Fibroblast of lung (primary cell): ENCODE results near the gene STXBP5.

Experiments
- CTCF ChIP-seq, 2 donors: IDR thresholded peaks in 1 of 2; conservative IDR thresholded peaks in 1 of 2; 1 replicate in 1 of 2; 2 replicates in 1 of 2; pipeline ENCODE4 v1.5.1; 2011 to 2012; ENCODE audit warnings: low read length in 2 of 2, control low read depth in 1 of 2, inconsistent platforms in 1 of 2, low read depth in 1 of 2, mild to moderate bottlenecking in 1 of 2
- EZH2 ChIP-seq: IDR thresholded peaks from 2 replicates; pipeline ENCODE4 v1.5.1; 2012; ENCODE audit warnings: low read length, control low read depth, mild to moderate bottlenecking; ENCODE audit errors: missing control alignments

- no peak for TF ChIP-seq CTCF (conservative IDR thresholded peaks at IDR 0.05 in 1 of 2, IDR thresholded peaks at IDR 0.05 in 1 of 2; ENCODE audit: low read depth in 1 of 2, low read length in 2 of 2)
- TF ChIP-seq EZH2 = no peak
Measured at GRCh38 chr6:147423111-147423510, 218.9 kb downstream of the STXBP5 start.
